GM23248 (cell line): ENCODE results near the gene STX2. TPM values are rescaled to one million over a fixed set of nuclear protein-coding genes. Genes with fewer than 3 reads are reported as not detected.

Experiments used
- DNase-seq: peaks from one replicate; pipeline ENCODE4 v3.0.0-alpha.2; 2015
- H2AFZ ChIP-seq: fragments of 200-600 bp; sonication (generic); 2 replicates; pipeline ENCODE4 v1.6.1; 2016; ENCODE audit warnings: antibody characterized with exemption
- H3F3A ChIP-seq: fragments of 200-600 bp; sonication (generic); 2 replicates; pipeline ENCODE4 v1.6.1; 2016; ENCODE audit warnings: mild to moderate bottlenecking, antibody characterized with exemption, mixed run types; ENCODE audit not compliant: insufficient read depth
- H3K27ac ChIP-seq: fragments of 200-600 bp; sonication (generic); 2 replicates; pipeline ENCODE4 v1.5.1; 2016; ENCODE audit warnings: mild to moderate bottlenecking
- H3K27me3 ChIP-seq: fragments of 200-600 bp; sonication (generic); replicated peaks from 2 replicates; pipeline ENCODE4 v1.6.1; 2016; ENCODE audit warnings: mild to moderate bottlenecking; ENCODE audit not compliant: insufficient read depth
- H3K36me3 ChIP-seq: fragments of 200-600 bp; sonication (generic); 2 replicates; pipeline ENCODE4 v1.6.1; 2016; ENCODE audit warnings: low read depth, mild to moderate bottlenecking
- H3K4me1 ChIP-seq: fragments of 200-600 bp; sonication (generic); 2 replicates; pipeline ENCODE4 v1.6.1; 2016; ENCODE audit warnings: mild to moderate bottlenecking; ENCODE audit not compliant: insufficient read depth
- H3K4me2 ChIP-seq: fragments of 200-600 bp; sonication (generic); one replicate; pipeline ENCODE4 v1.6.1; 2016; ENCODE audit warnings: mild to moderate bottlenecking; ENCODE audit not compliant: unreplicated experiment
- H3K4me3 ChIP-seq: fragments of 200-600 bp; sonication (generic); 2 replicates; pipeline ENCODE4 v1.5.1; 2016; ENCODE audit warnings: mild to moderate bottlenecking
- H3K79me2 ChIP-seq: fragments of 200-600 bp; sonication (generic); 2 replicates; pipeline ENCODE4 v1.6.1; 2016; ENCODE audit warnings: mild to moderate bottlenecking; ENCODE audit not compliant: insufficient read depth
- H3K9ac ChIP-seq: fragments of 200-600 bp; sonication (generic); 2 replicates; pipeline ENCODE4 v1.6.1; 2016; ENCODE audit warnings: mild to moderate bottlenecking
- H3K9me2 ChIP-seq: fragments of 200-600 bp; sonication (generic); 2 replicates; pipeline ENCODE4 v1.6.1; 2016; ENCODE audit warnings: mixed run types, mild to moderate bottlenecking, moderate library complexity; ENCODE audit not compliant: insufficient read depth
- H3K9me3 ChIP-seq: fragments of 200-600 bp; sonication (generic); one replicate; pipeline ENCODE4 v1.6.1; 2017; ENCODE audit warnings: low read depth
- H4K20me1 ChIP-seq: fragments of 200-600 bp; sonication (generic); 2 replicates; pipeline ENCODE4 v1.6.0; 2016; ENCODE audit not compliant: insufficient read depth
- EZH2 ChIP-seq: fragments of 200-600 bp; sonication (generic); IDR thresholded peaks from 2 replicates; pipeline ENCODE4 v1.6.1; 2018; ENCODE audit warnings: antibody characterized with exemption, mild to moderate bottlenecking; ENCODE audit not compliant: insufficient read depth, poor library complexity, severe bottlenecking
- EZH2phosphoT487 ChIP-seq: fragments of 200-600 bp; sonication (generic); IDR thresholded peaks from 2 replicates; pipeline ENCODE4 v1.6.1; 2018; ENCODE audit warnings: antibody characterized with exemption, moderate library complexity, mild to moderate bottlenecking, low read depth; ENCODE audit not compliant: insufficient read depth
- WGBS, 2 experiments: methylation state at CpG; one replicate each; pipeline ENCODE4 v1.1.6; 2015 to 2017; ENCODE audit warnings: low lambda C conversion rate in 2 of 2, low coverage in 1 of 2; ENCODE audit errors: missing lambda C conversion rate in 2 of 2; 5-methylcytosine and 5-hydroxymethylcytosine counted together
- in situ Hi-C: fragments of 300-500 bp; cut with MboI; formaldehyde crosslinking; loops from 2 replicates; pipeline ENCODE4 v1.15.0; 2020
- polyA plus RNA-seq: library from polyadenylated mRNA; unstranded; fragments of >200 nt; fragmentation: Nextera tagmentation; extraction: Ambion mirVana; gene quantifications from 2 replicates; pipeline ENCODE4 v1.2.1, GENCODE V29; 2016
- total RNA-seq: library from RNA; depleted of rRNA; stranded (reverse); fragments of >200 nt; shearing (Covaris generic); gene quantifications from 2 replicates; pipeline ENCODE4 v1.2.3, GENCODE V29; 2014

The STX2 gene
- total and polyA plus RNA-seq, 2 experiments from 2014 or later: 30.1 to 45.5 TPM

DNA sequence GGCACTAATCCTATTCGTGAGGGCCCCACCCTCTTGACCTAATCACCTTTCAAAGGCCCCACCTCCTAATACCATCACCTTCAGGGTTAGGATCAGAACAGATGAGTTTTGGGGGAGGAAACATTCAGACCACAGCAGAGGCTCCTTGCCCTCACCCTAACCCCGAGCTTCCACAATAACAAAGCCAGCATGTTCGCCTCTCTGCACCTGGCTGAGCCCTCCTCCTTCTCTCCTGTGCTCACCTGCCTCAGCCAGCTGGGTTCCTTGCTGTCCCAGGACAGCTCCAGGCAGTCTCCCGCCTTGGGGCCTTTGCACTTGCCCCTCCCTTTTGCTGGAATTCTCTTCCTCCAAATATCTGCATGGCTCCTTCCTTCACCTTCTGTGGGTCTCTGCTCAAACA lies 23.1 kb upstream of the STX2 start:
- no peaks in the 10 kb centered on the region for H3F3A ChIP-seq
- H3K9me2 ChIP-seq: no peaks in the 10 kb centered on the region
- no peaks in the 10 kb centered on the region for H3K79me2 ChIP-seq
- no peak for DNase-seq
- H3K27me3 ChIP-seq: no peaks in the 10 kb centered on the region
- no peak overlapping the region for H3K4me2 ChIP-seq
- H3K4me3 ChIP-seq: no peak overlapping the region
- no peaks in the 10 kb centered on the region for H3K4me1 ChIP-seq
- WGBS, 2 experiments: 76 to 82% methylated on average over 4 of the region's 4 CpGs
- no peak for TF ChIP-seq EZH2
- no peak for TF ChIP-seq EZH2phosphoT487
- H2AFZ ChIP-seq: no peak overlapping the region
- H3K9me3 ChIP-seq: no peaks in the 10 kb centered on the region
- no peak overlapping the region for H3K9ac ChIP-seq
- no peaks in the 10 kb centered on the region for H3K36me3 ChIP-seq
- in situ Hi-C loops: no loop called here
- H4K20me1 ChIP-seq: no peaks in the 10 kb centered on the region
- H3K27ac ChIP-seq: no peak overlapping the region

DNA sequence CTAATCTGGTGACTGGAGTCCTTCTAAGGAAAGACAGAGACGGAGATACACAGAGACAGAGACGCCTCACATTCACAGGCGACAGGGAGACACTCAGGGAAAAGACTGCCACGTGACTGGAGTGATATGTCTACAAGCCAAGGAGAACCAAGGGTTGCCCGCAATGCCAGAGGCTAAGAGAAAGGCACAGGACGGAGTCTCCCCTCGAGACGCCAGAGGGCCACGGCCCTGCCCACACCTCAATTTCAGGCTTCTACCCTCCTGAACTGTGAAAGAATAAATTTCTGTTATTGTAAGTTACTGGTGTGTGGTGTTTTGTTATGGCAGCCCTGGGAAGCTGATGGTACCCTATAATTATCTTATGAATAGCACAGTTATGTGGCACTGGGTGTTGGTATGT lies 21.3 kb upstream of the STX2 start:
- no peaks in the 10 kb centered on the region for H3F3A ChIP-seq
- no peak overlapping the region for H3K4me3 ChIP-seq
- H3K9me2 ChIP-seq: no peaks in the 10 kb centered on the region
- H3K9ac ChIP-seq: no peak overlapping the region
- no peak overlapping the region for H3K27ac ChIP-seq
- H2AFZ ChIP-seq: no peak overlapping the region
- H4K20me1 ChIP-seq: no peaks in the 10 kb centered on the region
- 64% methylated on average over 9 of the region's 9 CpGs for WGBS, 2 experiments
- no peaks in the 10 kb centered on the region for H3K27me3 ChIP-seq
- no peaks in the 10 kb centered on the region for H3K9me3 ChIP-seq
- TF ChIP-seq EZH2 (no peak), EZH2phosphoT487 (no peak)
- no peak for DNase-seq
- no peaks in the 10 kb centered on the region for H3K4me1 ChIP-seq
- in situ Hi-C loops: no loop called here
- H3K36me3 ChIP-seq: no peaks in the 10 kb centered on the region
- H3K79me2 ChIP-seq: no peaks in the 10 kb centered on the region
- no peak overlapping the region for H3K4me2 ChIP-seq

DNA sequence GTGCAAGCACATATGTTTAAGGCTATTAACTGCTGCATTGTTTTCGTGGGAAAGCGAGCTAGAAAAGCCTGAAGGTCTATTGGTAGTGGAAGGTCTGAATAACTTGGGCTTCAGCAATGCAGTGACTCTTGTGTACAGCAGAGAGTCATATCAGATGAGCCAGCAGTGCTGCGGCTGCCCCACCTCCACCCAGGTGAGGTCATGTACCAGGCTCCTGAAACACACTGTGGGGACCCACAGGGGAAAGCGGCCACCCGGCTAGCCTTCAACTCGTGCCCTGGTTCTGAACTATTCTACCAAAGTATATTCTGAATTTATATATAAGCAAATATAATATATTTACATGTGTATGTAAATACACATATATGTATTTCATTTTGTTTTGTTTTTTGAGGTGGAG lies 20.1 kb upstream of the STX2 start:
- Histone ChIP-seq H3K9me3 (no peaks in the 10 kb centered on the region), H3K4me1 (no peaks in the 10 kb centered on the region), H3K27me3 (peaks cover 4% of the 10 kb centered on the region; the same call in 1 of the 2 replicates), H3K27ac (no peak overlapping the region), H3K9me2 (no peaks in the 10 kb centered on the region), H3K79me2 (no peaks in the 10 kb centered on the region), H4K20me1 (no peaks in the 10 kb centered on the region), H2AFZ (no peak overlapping the region), H3K4me3 (no peak overlapping the region), H3K4me2 (no peak overlapping the region), H3F3A (no peaks in the 10 kb centered on the region), H3K36me3 (no peaks in the 10 kb centered on the region), H3K9ac (no peak overlapping the region)
- in situ Hi-C loops: no loop called here
- DNase-seq: no peak
- 90 to 91% methylated on average over 6 of the region's 6 CpGs for WGBS, 2 experiments
- TF ChIP-seq EZH2phosphoT487 (no peak), EZH2 (no peak)

DNA sequence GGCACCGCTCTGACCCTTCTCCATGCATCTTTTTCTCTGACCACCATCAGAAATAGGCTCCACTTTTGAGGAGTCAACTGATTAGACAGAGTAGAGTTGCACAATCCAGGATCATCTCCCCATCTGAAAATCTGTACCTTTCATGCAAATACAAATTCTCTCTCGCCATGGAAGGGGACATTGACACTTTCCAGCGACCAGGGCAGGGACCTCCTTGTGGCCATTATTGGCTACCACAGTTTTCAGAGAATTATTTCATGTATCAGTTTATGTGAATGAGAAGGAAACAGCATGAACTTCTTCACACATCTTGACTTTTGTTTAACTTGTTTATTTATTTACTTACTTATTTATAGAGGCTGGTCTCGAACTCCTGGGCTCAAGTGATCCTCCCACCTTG lies 19.0 kb upstream of the STX2 start:
- WGBS, 2 experiments: 55 to 69% methylated on average over 4 of the region's 4 CpGs
- Histone ChIP-seq H3K36me3 (no peaks in the 10 kb centered on the region), H3K9ac (no peak overlapping the region), H3K9me2 (no peaks in the 10 kb centered on the region), H3K9me3 (no peaks in the 10 kb centered on the region), H3K27ac (no peak overlapping the region), H3F3A (no peaks in the 10 kb centered on the region), H3K4me1 (no peaks in the 10 kb centered on the region), H3K27me3 (peaks cover 8% of the 10 kb centered on the region; the same call in 1 of the 2 replicates), H4K20me1 (no peaks in the 10 kb centered on the region), H3K79me2 (no peaks in the 10 kb centered on the region), H3K4me2 (no peak overlapping the region), H3K4me3 (no peak overlapping the region), H2AFZ (no peak overlapping the region)
- in situ Hi-C loops: no loop called here
- no peak for TF ChIP-seq EZH2phosphoT487
- no peak for TF ChIP-seq EZH2
- no peak for DNase-seq

DNA sequence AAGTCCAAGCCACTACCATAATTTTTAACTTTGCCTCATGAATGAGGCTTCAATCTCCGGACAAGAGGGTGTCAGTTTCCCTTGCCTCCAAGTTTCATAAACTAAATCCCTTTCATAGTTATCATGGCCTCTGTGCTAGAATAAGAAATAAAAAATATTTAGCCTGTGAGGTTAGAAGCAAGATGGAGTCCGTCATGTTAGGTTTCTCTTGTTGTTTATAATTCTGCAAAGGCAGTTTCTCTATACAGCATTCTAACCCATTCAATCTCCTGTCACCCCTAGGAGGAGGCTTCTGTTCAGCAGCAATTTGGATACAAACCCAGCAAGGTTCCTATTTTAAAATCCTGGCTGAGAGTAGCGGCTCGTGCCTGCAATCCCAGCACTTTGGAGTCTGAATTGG lies 17.0 kb upstream of the STX2 start:
- DNase-seq: no peak
- Histone ChIP-seq H3F3A (no peaks in the 10 kb centered on the region), H3K9me3 (no peaks in the 10 kb centered on the region), H3K36me3 (no peaks in the 10 kb centered on the region), H2AFZ (no peak overlapping the region), H3K27me3 (peaks cover 8% of the 10 kb centered on the region; the same call in 1 of the 2 replicates), H3K27ac (no peak overlapping the region), H4K20me1 (no peaks in the 10 kb centered on the region), H3K9me2 (no peaks in the 10 kb centered on the region), H3K79me2 (no peaks in the 10 kb centered on the region), H3K4me2 (no peak overlapping the region), H3K4me3 (no peak overlapping the region), H3K9ac (no peak overlapping the region), H3K4me1 (no peaks in the 10 kb centered on the region)
- 56 to 63% methylated on average over 4 of the region's 4 CpGs for WGBS, 2 experiments
- no peak for TF ChIP-seq EZH2
- no peak for TF ChIP-seq EZH2phosphoT487
- in situ Hi-C loops: no loop called here
